GM19455 (cell line): ENCODE data around the gene MATN1.
A peak's percentile ranks its signal among the peaks of the same experiment; 100 is the strongest.

ENCODE experiments used
- ATAC-seq: cut with Tn5 transposase; IDR thresholded peaks from one replicate; pipeline ENCODE4 v1.9.1; 2021; ENCODE audit not compliant: unreplicated experiment

MATN1 gene

GRCh38 chr1:30719406-30720270 is 3.7 kb downstream of the MATN1 start:
- no peak for ATAC-seq

GRCh38 chr1:30718636-30719405 is 4.6 kb downstream of the MATN1 start:
- ATAC-seq, result peak; percentile 46

- ATAC-seq, result peak; percentile 81
These were observed 5.2 kb downstream of the MATN1 start for GRCh38 chr1:30718091-30718635.

GRCh38 chr1:30716646-30717045 is 6.7 kb downstream of the MATN1 start:
- no peak for ATAC-seq

- no peak for ATAC-seq
These were observed 7.5 kb downstream of the MATN1 start for GRCh38 chr1:30715886-30716285.

GRCh38 chr1:30715216-30715615 is 8.2 kb downstream of the MATN1 start:
- ATAC-seq, result no peak

GRCh38 chr1:30714536-30715090 is 8.8 kb downstream of the MATN1 start:
- no peak for ATAC-seq

- no peak for ATAC-seq
These were observed 9.4 kb downstream of the MATN1 start for GRCh38 chr1:30714025-30714424.

GRCh38 chr1:30713311-30713710 is 10.1 kb downstream of the MATN1 start:
- ATAC-seq, result no peak

GRCh38 chr1:30712583-30712982 is 10.8 kb downstream of the MATN1 start:
- no peak for ATAC-seq

GRCh38 chr1:30710407-30710806 is 13.0 kb downstream of the MATN1 start:
- no peak for ATAC-seq

- ATAC-seq, result no peak
These were observed 15.0 kb downstream of the MATN1 start for GRCh38 chr1:30708361-30708728.

- ATAC-seq, result no peak
These were observed 15.7 kb downstream of the MATN1 start for GRCh38 chr1:30707412-30708360.

GRCh38 chr1:30706528-30706927 is 16.9 kb downstream of the MATN1 start:
- ATAC-seq, result no peak

- ATAC-seq, result no peak
These were observed 17.7 kb downstream of the MATN1 start for GRCh38 chr1:30705698-30706097.

GRCh38 chr1:30704765-30705509 is 18.4 kb downstream of the MATN1 start:
- no peak for ATAC-seq

GRCh38 chr1:30704271-30704670 is 19.1 kb downstream of the MATN1 start:
- ATAC-seq, result no peak

GRCh38 chr1:30702823-30703222 is 20.6 kb downstream of the MATN1 start:
- ATAC-seq, result no peak

GRCh38 chr1:30701258-30701633 is 22.1 kb downstream of the MATN1 start:
- ATAC-seq, result no peak
